ENCODE results near the gene IL1B.
"Not testable (repeated sequence)": the region's sequence is repeated elsewhere in the genome, so short reads cannot be mapped to it uniquely, and the experiment has no call there.

DNA sequence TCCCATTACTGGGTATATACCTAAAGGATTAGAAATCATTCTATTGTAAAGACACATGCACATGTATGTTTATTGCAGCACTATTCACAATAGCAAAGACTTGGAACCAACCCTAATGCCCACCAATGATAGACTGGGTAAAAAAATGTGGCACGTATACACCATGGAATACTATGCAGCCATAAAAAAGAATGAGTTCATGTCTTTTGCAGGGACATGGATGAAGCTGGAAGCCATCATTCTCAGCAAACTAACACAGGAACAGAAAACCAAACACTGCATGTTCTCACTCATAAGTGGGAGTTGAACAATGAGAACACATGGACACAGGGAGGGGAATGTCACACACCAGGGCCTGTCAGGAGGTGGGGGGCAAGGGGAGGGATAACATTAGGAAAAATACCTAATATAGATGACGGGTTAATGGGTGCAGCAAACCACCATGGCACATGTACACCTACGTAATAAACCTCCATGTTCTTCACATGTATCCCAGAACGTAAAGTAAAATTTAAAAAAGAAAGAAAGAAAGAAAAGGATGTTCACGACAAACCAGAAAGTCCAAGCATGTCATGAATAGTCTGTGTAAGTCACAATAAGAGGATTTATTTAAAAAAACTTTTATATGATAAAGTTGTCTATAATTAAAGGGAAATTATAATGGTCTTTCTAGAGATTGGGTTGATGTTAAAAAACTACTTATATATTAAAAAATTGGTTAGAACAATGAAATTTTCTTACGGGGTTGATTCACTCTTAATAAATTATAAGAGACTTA, 23.0 kb upstream of the IL1B start:
- TF ChIP-seq, protein P1, sequence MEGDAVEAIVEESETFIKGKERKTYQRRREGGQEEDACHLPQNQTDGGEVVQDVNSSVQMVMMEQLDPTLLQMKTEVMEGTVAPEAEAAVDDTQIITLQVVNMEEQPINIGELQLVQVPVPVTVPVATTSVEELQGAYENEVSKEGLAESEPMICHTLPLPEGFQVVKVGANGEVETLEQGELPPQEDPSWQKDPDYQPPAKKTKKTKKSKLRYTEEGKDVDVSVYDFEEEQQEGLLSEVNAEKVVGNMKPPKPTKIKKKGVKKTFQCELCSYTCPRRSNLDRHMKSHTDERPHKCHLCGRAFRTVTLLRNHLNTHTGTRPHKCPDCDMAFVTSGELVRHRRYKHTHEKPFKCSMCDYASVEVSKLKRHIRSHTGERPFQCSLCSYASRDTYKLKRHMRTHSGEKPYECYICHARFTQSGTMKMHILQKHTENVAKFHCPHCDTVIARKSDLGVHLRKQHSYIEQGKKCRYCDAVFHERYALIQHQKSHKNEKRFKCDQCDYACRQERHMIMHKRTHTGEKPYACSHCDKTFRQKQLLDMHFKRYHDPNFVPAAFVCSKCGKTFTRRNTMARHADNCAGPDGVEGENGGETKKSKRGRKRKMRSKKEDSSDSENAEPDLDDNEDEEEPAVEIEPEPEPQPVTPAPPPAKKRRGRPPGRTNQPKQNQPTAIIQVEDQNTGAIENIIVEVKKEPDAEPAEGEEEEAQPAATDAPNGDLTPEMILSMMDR (IDR thresholded peaks at IDR 0.05; ENCODE audit: poor library complexity, severe bottlenecking): not testable (repeated sequence)
- TF ChIP-seq TAF1 (IDR thresholded peaks at IDR 0.05; ENCODE audit: low read depth): not testable (repeated sequence)
